Stimulated activated CD8-positive, alpha-beta memory T cell treated with anti-CD3 and anti-CD28 coated beads, Interleukin-7, amount 100 ng/mL, for 24 hours (primary cell): ENCODE measurements around the gene CST2.
"Not testable (repeated sequence)": the region's sequence is repeated elsewhere in the genome, so short reads cannot be mapped to it uniquely, and the experiment has no call there.

Experiments
- DNase-seq: peaks from one replicate; pipeline ENCODE4 v3.0.0-alpha.2; 2020; ENCODE audit warnings: low read depth

Gene CST2

GRCh38 chr20:23826541-23827021 lies at the start of gene CST2:
Gene CST2, minus strand, starts transcription at chr20:23826729. Its CDS starts 69 bp downstream, at chr20:23826660.
- DNase-seq, result no peak

- no peak for DNase-seq
These were observed 49.2 kb upstream of the CST2 start for GRCh38 chr20:23875606-23876237.

- DNase-seq, result no peak
These were observed 48.2 kb upstream of the CST2 start for GRCh38 chr20:23874747-23875146.

- DNase-seq, result no peak
These were observed 47.0 kb upstream of the CST2 start for GRCh38 chr20:23873370-23874015.

- no peak for DNase-seq
These were observed 45.5 kb upstream of the CST2 start for GRCh38 chr20:23872065-23872464.

- DNase-seq, result no peak
These were observed 43.9 kb upstream of the CST2 start for GRCh38 chr20:23870461-23870860.

- DNase-seq, result no peak
These were observed 43.0 kb upstream of the CST2 start for GRCh38 chr20:23869520-23869919.

- no peak for DNase-seq
These were observed 41.8 kb upstream of the CST2 start for GRCh38 chr20:23868321-23868720.

GRCh38 chr20:23867152-23867776 lies 40.7 kb upstream of the CST2 start:
- no peak for DNase-seq

GRCh38 chr20:23860771-23861170 lies 34.2 kb upstream of the CST2 start:
- not testable (repeated sequence) for DNase-seq

- no peak for DNase-seq
These were observed 31.6 kb upstream of the CST2 start for GRCh38 chr20:23857962-23858595.

- DNase-seq, result no peak
These were observed 30.2 kb upstream of the CST2 start for GRCh38 chr20:23856736-23857135.

- DNase-seq, result no peak
These were observed 29.7 kb upstream of the CST2 start for GRCh38 chr20:23856226-23856625.

- no peak for DNase-seq
These were observed 15.2 kb upstream of the CST2 start for GRCh38 chr20:23841693-23842092.

GRCh38 chr20:23835716-23836115 lies 9.2 kb upstream of the CST2 start:
- no peak for DNase-seq

GRCh38 chr20:23832775-23833513 lies 6.4 kb upstream of the CST2 start:
- DNase-seq, result no peak

GRCh38 chr20:23831961-23832360 lies 5.4 kb upstream of the CST2 start:
- not testable (repeated sequence) for DNase-seq

GRCh38 chr20:23823621-23824324 lies 2.8 kb downstream of the CST2 start:
- no peak for DNase-seq

- DNase-seq, result no peak
These were observed 3.4 kb downstream of the CST2 start for GRCh38 chr20:23823111-23823510.

GRCh38 chr20:23820493-23820892 lies 6.0 kb downstream of the CST2 start:
- no peak for DNase-seq

- not testable (repeated sequence) for DNase-seq
These were observed 15.0 kb downstream of the CST2 start for GRCh38 chr20:23811559-23811958.
